Osteoblast (primary cell): ENCODE results near the gene SLC15A1. TPM values are rescaled to one million over a fixed set of nuclear protein-coding genes. Genes with fewer than 3 reads are reported as not detected.

Experiments
- DNase-seq: peaks from one replicate; pipeline ENCODE4 v3.0.0; 2011; ENCODE audit warnings: low spot score, mixed read lengths; ENCODE audit not compliant: insufficient read length; ENCODE audit errors: missing footprints
- H2AFZ ChIP-seq: 2 replicates; pipeline ENCODE4 v1.6.0; 2011; ENCODE audit warnings: mild to moderate bottlenecking, low read length
- H3K27ac ChIP-seq: 2 replicates; pipeline ENCODE4 v1.5.1; 2011; ENCODE audit warnings: mild to moderate bottlenecking, low read depth, low read length, moderate library complexity
- H3K27me3 ChIP-seq: 2 replicates; pipeline ENCODE4 v1.6.0; 2012; ENCODE audit warnings: mild to moderate bottlenecking, control low read depth, inconsistent platforms, low read length, moderate library complexity; ENCODE audit not compliant: insufficient read depth
- H3K36me3 ChIP-seq: 2 replicates; pipeline ENCODE4 v1.5.1; 2011; ENCODE audit warnings: mild to moderate bottlenecking, low read length, control low read depth, moderate library complexity; ENCODE audit not compliant: insufficient read depth
- H3K4me1 ChIP-seq: 2 replicates; pipeline ENCODE4 v1.5.1; 2011; ENCODE audit warnings: mild to moderate bottlenecking, low read length, control low read depth, moderate library complexity; ENCODE audit not compliant: insufficient read depth
- H3K4me2 ChIP-seq: 2 replicates; pipeline ENCODE4 v1.6.0; 2011; ENCODE audit warnings: mild to moderate bottlenecking, low read length; ENCODE audit not compliant: insufficient read depth
- H3K4me3 ChIP-seq: fragments of 200-600 bp; sonication (generic); 3 replicates; pipeline ENCODE4 v1.5.1; 2012; ENCODE audit warnings: mild to moderate bottlenecking, low read length, inconsistent platforms; ENCODE audit not compliant: insufficient read depth
- H3K79me2 ChIP-seq: 2 replicates; pipeline ENCODE4 v1.6.0; 2012; ENCODE audit warnings: mild to moderate bottlenecking, low read length, control low read depth, inconsistent platforms; ENCODE audit not compliant: insufficient read depth
- H3K9me3 ChIP-seq: 2 replicates; pipeline ENCODE4 v1.5.1; 2011; ENCODE audit warnings: low read depth, low read length, control low read depth
- H4K20me1 ChIP-seq: 2 replicates; pipeline ENCODE4 v1.6.0; 2012; ENCODE audit warnings: mild to moderate bottlenecking, low read length, control low read depth; ENCODE audit not compliant: insufficient read depth
- total RNA-seq: library from RNA; depleted of rRNA; stranded (reverse); fragments of >200 nt; gene quantifications from 2 replicates; pipeline ENCODE4 v1.2.3, GENCODE V29; 2012
- TF ChIP-seq, protein P1 (sequence below): IDR thresholded peaks from 2 replicates; pipeline ENCODE4 v1.5.1; 2011; ENCODE audit warnings: mild to moderate bottlenecking, low read depth, low read length, moderate library complexity; ENCODE audit errors: extremely low read depth

SLC15A1 gene
- total RNA-seq, 1 donor = not detected

DNA sequence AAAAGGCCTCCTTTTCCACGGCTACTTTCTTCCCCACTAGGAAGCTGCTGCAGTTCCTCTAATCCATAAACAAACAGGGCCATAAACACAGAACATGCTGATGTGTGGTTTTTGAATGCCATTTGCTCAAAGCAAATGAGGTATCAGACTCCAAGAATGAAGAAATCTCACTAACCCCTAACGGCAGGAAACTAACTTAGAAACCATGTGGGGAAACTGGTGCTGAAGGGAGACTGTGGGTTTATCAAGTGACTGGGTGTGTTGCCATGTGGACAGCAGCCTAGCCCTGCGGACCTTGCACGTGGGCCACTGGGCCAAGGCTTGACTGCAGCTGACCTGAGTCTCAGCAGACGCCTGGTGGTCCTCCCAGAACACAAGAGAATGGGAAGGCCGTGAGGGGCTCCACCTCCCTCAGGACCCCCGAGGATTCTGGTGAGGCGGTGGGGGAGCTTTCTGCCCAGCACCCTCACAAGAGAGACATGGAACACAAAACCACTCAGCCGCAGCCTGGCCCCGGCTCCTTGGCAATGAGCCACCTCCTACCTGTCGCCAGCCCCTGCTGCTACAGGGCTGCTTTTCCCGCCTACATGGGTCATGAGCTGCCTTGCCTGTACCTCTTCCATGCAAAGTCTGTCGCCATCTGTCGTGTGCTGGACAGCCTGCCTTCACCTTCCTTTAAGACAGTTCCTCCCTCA lies 10.6 kb downstream of the SLC15A1 start:
- TF ChIP-seq, protein P1, sequence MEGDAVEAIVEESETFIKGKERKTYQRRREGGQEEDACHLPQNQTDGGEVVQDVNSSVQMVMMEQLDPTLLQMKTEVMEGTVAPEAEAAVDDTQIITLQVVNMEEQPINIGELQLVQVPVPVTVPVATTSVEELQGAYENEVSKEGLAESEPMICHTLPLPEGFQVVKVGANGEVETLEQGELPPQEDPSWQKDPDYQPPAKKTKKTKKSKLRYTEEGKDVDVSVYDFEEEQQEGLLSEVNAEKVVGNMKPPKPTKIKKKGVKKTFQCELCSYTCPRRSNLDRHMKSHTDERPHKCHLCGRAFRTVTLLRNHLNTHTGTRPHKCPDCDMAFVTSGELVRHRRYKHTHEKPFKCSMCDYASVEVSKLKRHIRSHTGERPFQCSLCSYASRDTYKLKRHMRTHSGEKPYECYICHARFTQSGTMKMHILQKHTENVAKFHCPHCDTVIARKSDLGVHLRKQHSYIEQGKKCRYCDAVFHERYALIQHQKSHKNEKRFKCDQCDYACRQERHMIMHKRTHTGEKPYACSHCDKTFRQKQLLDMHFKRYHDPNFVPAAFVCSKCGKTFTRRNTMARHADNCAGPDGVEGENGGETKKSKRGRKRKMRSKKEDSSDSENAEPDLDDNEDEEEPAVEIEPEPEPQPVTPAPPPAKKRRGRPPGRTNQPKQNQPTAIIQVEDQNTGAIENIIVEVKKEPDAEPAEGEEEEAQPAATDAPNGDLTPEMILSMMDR = no peak
- no peaks in the 10 kb centered on the region for H4K20me1 ChIP-seq
- no peaks in the 10 kb centered on the region for H3K79me2 ChIP-seq
- H2AFZ ChIP-seq = no peak overlapping the region
- peak; percentile 81 for DNase-seq
- no peak overlapping the region for H3K4me2 ChIP-seq
- no peaks in the 10 kb centered on the region for H3K36me3 ChIP-seq
- H3K27ac ChIP-seq = no peak overlapping the region
- H3K4me1 ChIP-seq = no peaks in the 10 kb centered on the region
- H3K4me3 ChIP-seq = no peak overlapping the region
- H3K9me3 ChIP-seq = no peaks in the 10 kb centered on the region
- H3K27me3 ChIP-seq = peaks cover 11% of the 10 kb centered on the region

DNA sequence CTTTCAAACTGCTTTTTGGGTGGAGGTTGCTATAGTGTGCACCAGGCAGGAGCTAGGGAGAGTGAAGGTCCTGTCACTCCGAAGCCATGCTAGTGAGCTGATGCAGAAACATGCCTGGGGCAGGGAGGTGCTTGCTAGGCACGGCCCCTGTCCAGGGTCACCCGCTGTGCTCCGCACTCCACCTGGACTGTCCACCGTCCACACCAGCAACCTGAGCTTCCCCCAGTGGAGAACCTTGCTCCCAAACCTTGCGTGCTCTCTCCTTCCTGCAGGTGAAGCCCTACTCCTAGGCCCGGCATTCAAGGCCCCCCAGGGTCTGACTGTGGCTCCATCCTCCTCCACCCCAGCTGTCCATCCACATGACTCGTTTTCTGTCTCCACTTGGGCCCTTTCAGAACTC lies 12.3 kb downstream of the SLC15A1 start:
- H2AFZ ChIP-seq = no peak overlapping the region
- H3K27me3 ChIP-seq = peaks cover 9% of the 10 kb centered on the region
- no peaks in the 10 kb centered on the region for H3K9me3 ChIP-seq
- H3K27ac ChIP-seq = no peak overlapping the region
- H3K4me2 ChIP-seq = no peak overlapping the region
- H3K79me2 ChIP-seq = no peaks in the 10 kb centered on the region
- TF ChIP-seq, protein P1 = no peak
- H3K4me1 ChIP-seq = no peaks in the 10 kb centered on the region
- no peak for DNase-seq
- no peak overlapping the region for H3K4me3 ChIP-seq
- no peaks in the 10 kb centered on the region for H4K20me1 ChIP-seq
- no peaks in the 10 kb centered on the region for H3K36me3 ChIP-seq

DNA sequence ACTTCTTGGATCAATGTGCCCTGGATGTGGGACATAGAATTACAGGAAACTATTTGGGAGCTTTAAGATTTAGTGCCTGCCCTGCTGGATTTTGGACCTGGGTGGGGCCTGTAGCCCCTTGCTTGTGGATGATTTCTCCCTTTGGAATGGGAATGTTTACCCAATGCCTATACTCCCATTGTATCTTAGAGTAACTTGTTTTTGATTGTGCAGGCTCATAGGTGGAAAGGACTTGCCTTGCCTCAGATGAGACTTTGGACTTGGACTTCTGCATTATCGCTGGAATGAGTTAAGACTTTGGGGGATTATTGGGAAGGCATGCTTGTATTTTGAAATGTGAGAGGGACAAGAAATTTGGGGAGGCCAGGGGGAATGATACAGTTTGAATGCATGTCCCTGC lies 13.5 kb downstream of the SLC15A1 start:
- Histone ChIP-seq H2AFZ (no peak overlapping the region), H3K4me1 (no peaks in the 10 kb centered on the region), H3K27me3 (peaks cover 9% of the 10 kb centered on the region), H4K20me1 (no peaks in the 10 kb centered on the region), H3K4me3 (no peak overlapping the region), H3K27ac (no peak overlapping the region), H3K36me3 (no peaks in the 10 kb centered on the region), H3K79me2 (no peaks in the 10 kb centered on the region), H3K9me3 (no peaks in the 10 kb centered on the region), H3K4me2 (no peak overlapping the region)
- peak; percentile 53 for DNase-seq
- TF ChIP-seq, protein P1 = no peak

DNA sequence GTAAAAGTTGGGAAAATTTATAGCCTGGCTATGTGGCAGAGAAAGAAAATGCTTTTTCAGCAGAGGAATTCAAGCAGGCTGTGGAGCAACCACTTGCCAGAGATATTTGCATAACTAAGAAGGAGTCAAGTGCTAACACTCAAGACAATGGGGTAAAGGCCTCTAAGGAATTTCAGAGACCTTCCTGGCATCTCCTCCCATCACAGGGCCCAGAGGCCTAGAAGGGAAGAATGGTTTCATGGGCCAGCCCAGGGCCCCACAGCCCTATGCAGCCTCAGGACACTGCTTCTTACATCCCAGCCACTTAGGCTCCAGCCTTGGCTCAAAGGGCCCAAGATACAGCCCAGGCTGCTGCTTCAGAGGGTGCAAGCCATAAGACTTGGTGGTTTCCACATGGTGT lies 14.3 kb downstream of the SLC15A1 start:
- no peak overlapping the region for H2AFZ ChIP-seq
- no peak overlapping the region for H3K4me2 ChIP-seq
- no peak overlapping the region for H3K4me3 ChIP-seq
- DNase-seq = no peak
- no peaks in the 10 kb centered on the region for H3K4me1 ChIP-seq
- no peaks in the 10 kb centered on the region for H3K36me3 ChIP-seq
- peaks cover 3% of the 10 kb centered on the region for H3K27me3 ChIP-seq
- no peaks in the 10 kb centered on the region for H3K9me3 ChIP-seq
- no peak overlapping the region for H3K27ac ChIP-seq
- no peaks in the 10 kb centered on the region for H4K20me1 ChIP-seq
- H3K79me2 ChIP-seq = no peaks in the 10 kb centered on the region
- TF ChIP-seq, protein P1 = no peak
